Vein endothelial cell (primary cell): Measurements from ENCODE around the gene TNFSF18. TPM values are rescaled to one million over a fixed set of nuclear protein-coding genes. Genes with fewer than 3 reads are reported as not detected.

Source experiments
- total RNA-seq: library from RNA; depleted of rRNA; stranded (reverse); fragments of >200 nt; gene quantifications from 2 replicates; pipeline ENCODE4 v1.2.3, GENCODE V29; 2012

TNFSF18 gene, protein sequence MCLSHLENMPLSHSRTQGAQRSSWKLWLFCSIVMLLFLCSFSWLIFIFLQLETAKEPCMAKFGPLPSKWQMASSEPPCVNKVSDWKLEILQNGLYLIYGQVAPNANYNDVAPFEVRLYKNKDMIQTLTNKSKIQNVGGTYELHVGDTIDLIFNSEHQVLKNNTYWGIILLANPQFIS
- 130 and 143 TPM in 2 replicates for total RNA-seq

DNA sequence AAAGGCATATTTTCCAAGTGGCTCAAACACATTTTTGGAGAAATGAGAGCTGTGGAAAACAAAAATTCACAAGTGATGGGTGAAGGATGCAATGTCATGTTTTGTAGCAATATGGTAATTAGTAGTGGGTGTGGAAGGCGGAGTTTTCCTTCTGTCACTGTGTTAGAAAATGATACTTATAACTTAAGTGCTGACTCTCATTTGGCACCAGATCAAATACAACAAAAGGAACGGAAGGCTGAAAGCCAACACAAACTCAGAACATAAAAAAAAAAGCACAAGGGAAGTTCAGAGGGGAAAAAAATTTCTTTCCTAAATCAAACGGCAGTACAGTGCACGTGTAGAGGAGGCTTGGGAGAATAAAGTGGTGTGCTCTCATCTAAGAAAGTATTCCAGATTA, at the start of gene TNFSF18:
Gene TNFSF18, minus strand, starts transcription at position 77 of the 400 bp plus-strand sequence. Its CDS starts 45 bp downstream, at position 32.

Other genes starting within 250 kb of the TNFSF18 start
- 11.8 and 19.4 TPM in 2 replicates for gene TNFSF4, start 156.4 kb upstream of the TNFSF18 start, total RNA-seq